Fibroblast of skin of right quadriceps (primary cell): ENCODE data around the gene ECEL1.

ENCODE experiments used
- DNase-seq: peaks from one replicate; pipeline ENCODE4 v3.0.0-alpha.2; 2013

ECEL1 gene

DNA sequence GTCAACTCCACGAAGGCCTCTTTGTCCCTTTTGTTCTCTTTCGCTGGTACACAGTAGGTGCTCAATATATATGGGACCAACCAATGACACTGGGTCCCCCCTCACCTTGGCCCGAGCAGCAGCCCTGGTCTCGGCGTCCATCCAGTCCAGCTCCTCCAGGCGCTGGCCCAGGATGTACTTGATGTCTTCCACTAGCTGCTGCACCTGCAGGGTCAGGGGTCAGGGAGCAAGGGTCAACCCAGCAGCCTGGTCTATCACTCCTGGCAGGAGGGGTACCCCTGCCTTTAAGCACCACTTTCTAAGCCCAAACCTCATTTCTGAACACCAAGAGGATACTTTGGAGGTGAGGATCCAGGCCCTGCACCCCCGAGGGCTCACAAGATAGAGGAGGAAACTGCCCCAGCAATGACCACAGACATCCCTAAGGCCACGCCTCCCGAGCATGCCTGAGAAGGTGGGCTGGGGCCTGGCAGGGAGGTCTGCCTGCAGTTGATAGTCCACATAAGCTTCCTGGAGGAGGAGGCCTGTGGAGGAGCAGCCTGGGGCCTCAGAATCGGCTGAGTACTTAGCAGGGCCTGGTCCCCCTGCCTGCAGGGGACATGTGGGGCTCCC, 4.2 kb downstream of the ECEL1 start:
- DNase-seq = no peak

- no peak for DNase-seq
Measured at GRCh38 chr2:232482301-232483238, 5.1 kb downstream of the ECEL1 start.

DNA sequence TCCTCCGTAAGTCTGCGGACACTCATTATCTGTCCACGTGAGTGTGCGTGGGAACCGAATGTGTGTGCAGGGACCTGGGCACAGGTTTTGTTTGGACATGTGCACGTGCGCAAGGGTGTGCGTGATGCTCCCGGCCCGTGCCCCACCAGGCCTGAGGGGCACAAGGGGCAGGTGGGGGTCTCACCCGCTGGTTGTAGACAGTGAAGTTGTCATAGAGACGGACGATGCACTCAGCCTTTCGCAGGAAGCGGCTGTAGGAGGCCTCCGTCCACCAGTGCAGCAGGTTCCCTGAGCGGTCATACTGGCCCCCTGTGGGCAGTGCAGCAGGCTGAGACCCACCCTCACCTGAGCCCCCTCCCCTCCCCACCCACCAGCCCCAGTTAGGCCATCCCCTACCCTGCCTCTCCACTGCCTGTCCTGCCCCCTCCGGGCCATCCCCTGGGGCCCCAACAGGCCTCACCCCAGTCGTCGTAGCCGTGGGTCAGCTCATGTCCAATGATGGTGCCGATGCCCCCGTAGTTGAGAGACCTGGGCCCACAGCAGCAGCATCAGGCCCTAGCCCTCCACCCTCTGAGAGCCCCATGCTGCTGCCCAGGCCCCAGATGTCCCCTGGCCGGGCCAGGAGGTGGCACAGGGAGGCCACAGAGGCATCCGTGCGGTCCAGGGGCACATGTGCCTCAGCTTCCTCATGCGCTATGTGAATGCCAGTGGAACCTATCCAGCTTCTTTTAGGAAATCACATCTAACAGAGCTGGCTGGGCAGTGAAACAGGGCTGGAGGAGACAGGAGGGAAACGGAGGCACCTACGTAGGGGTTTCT, 6.1 kb downstream of the ECEL1 start:
- no peak for DNase-seq

DNA sequence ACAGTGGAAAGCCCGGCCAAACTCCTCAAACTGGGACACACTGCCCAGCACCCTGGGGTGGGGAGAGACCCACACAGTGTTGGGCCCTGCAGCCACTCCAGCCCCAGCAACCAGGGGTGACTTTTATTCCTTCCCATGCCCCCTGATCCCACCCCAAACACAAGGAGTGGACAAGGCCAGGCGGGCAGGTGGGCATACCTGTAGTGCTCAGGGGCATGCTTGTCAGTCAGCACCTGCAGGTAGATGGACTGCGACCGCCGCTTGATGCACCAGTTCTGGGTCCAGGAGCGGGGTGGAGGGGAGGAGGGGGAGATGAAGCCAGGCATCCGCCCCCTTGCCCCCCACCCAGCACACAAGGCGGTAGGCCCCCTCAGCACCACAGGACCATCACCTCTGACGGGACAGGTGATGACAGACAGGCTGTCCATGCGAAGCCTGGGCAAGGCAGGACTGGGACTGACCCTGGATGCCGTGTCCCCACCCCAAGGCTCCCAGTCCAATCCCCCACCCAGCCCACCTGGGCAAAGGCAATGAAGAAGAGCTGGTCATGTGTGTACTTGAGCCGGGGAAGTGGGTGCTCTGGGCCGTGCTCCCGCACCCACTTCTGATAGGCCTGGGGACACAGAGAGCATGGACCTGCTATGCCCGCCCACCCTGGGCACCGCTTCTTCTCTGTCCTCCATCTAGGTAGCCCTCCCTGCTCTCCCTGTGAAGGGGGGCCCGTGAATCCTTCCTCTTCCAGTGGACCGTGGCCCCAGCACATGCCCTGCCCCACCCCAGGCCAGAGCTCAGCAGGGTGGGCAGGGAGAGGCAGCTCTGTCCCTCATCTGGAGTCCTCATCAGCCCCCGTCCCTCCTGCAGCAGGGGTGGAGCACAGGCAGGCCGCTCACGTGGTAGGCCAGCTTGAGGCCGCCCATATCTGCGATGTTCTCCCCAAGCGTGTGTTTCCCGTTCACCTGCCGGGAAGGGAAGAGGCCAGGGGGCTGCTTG, 7.1 kb downstream of the ECEL1 start:
- no peak for DNase-seq

GRCh38 chr2:232479341-232480200, 8.1 kb downstream of the ECEL1 start:
- DNase-seq = no peak

DNA sequence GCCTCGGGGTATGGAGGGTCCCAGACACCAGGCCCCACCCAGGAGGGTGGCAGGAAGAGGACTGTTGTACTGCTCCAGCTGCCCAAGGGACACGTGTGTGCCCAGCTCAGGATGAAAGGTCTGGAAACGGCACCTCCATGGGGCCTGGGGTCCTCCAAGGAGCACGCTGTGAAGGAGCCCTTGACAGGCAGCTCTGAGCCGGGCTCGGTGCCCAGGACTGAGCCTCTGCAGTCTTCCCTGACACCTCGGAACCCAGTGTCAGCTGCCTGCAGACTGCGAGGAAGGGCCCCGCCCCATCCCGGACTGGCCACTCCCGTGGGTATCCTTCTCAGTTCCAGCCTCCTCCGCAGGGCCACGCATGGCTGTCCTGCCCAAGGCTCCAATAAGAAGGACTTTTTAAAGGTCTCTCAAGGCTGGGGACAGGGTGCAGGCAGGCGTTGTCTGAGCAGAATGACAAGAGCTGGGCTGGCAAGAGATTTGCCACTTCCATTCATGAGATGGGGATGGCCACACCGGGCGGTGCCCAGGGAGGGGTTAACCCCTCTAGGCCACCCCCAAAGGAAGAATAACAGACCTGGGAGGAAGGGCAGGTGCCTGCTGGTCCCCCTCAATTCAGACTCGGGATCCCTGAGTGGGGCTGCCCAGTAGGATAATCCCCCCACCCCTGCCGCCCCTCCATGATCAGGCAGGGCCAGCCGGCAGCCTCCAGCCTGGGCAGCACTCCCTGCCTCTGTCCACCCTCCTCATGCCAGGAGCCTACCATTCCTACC, 8.9 kb downstream of the ECEL1 start:
- DNase-seq = no peak

DNA sequence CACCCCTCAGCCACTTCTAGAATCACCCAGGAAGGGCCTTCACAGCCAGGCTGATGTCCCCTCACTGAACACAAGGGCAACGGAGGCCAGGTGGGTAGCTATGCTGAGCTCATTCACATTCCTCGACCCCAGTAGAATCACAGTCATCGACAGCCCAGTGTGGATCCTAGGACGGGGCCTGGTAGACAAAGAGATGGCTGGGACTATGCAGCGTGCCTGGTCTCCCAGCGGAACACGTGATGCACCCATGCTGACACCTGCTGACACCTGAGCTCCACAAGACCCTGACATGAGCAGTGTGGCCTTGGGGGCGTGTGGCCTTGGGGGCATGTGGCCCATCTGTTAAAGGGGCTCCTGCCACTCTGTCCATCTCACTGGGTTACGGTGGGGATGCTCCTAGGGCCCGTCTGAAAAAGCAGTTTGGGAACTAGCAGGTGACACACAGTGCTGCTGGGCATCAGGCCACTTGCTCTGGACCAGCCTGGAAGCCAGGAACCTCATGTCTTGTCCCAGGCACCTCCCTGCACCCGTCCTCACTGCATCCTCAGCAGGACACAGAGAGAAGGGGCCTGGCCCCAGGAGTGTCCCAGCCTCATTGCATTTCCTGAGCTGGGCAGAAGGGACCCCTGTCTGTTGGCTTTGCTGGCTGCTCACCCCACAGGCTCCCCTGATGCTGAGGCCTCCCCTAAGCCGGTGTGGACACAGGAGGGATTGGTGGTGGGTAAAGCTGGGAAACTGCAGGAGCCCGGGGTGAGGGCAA, 9.7 kb downstream of the ECEL1 start:
- DNase-seq = no peak

- DNase-seq = no peak
Measured at GRCh38 chr2:232476791-232477190, 10.8 kb downstream of the ECEL1 start.

- DNase-seq = no peak
Measured at GRCh38 chr2:232476045-232476444, 11.6 kb downstream of the ECEL1 start.

DNA sequence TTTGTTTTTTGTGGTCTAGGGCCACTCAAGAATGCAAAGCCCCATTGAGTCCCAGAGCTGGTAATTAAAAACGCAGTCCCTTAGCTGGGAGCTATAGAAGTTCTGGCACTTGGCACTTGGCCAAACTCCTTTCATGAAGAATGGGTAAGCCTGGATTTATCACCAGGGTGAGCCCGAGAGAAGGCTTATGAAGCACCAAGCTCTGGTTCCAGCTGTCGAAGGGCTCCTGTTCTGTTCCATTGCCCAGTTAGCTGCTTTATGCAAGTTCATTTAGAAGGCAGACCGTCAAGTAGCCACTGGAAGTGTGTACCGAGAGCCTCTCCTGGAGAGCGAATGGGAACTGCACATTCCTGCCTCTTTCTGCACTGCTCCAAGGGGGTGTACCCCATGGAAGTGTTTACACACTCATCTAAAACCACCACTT, 14.2 kb downstream of the ECEL1 start:
- peak; percentile 10 for DNase-seq

- no peak for DNase-seq
Measured at GRCh38 chr2:232466221-232466620, 21.4 kb downstream of the ECEL1 start.

DNA sequence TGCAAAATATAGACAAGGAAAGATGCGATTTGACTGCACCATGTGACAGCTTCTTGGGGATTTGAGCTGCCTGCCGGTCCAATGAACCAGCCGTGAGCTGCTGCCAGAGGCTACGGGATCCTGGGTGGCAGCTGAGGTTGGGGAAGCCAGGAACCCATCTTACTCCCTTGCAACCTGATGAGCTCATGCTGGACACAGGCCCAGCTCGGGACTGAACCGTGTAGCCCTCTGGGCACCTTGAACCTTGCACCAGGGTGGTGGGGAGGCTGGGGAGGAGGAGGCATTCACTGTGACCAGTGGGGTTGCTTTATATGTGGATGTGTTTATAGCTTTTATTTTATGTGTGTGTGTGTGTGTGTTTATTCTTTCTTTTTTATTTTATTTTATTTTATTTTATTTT, 22.6 kb downstream of the ECEL1 start:
- DNase-seq = no peak

DNA sequence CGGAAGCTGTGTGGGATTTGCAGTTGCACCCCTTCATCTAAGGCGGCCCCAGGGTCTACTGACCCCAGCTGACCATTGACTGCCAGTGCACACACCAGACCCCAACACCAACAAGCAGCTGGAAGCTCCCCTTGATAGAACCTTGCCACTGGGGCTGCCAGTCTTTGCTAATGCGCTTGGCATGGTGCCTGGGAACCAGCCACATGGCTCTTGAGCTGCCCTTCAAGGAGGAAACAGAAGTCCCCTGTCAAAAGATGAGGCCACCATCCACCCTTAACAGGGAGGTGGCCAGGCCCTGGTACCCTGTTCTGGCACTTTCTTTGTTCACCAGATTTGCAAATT, 23.1 kb downstream of the ECEL1 start:
- DNase-seq = no peak

GRCh38 chr2:232463701-232464543, 23.7 kb downstream of the ECEL1 start:
- DNase-seq = no peak

GRCh38 chr2:232460171-232460570, 27.5 kb downstream of the ECEL1 start:
- DNase-seq = no peak

- no peak for DNase-seq
Measured at GRCh38 chr2:232459419-232460035, 28.1 kb downstream of the ECEL1 start.

DNA sequence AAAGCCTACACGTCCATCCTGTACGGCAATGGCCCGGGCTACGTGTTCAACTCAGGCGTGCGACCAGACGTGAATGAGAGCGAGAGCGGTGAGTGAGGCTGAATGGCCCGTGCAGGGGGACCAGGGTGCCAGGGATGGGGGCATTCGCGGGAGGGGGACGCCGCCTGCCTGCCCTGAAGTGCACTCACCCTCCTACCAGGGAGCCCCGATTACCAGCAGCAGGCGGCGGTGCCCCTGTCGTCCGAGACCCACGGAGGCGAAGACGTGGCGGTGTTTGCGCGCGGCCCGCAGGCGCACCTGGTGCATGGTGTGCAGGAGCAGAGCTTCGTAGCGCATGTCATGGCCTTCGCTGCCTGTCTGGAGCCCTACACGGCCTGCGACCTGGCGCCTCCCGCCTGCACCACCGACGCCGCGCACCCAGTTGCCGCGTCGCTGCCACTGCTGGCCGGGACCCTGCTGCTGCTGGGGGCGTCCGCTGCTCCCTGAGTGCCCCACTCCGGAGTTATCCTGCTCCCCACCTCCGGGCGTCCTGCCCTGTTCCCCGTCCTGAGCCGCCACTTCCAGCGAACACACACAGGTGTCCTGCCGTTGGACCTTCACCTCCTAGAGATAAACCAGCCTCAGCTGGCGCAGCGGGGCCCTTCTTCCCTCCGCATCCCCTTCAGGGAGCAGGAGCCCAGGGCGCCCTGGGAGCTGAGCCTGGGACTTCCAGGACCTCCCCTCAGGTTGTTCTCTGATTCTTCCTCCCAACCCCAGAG, 28.8 kb downstream of the ECEL1 start:
- DNase-seq = no peak
